Left lobe of liver (tissue), 2 donors: ENCODE measurements around the gene KRTDAP. TPM values are rescaled to one million over a fixed set of nuclear protein-coding genes. Genes with fewer than 3 reads are reported as not detected.

Experiments
- ATAC-seq: fragments of 200-7000 bp; cut with Tn5 transposase; one replicate; pipeline ENCODE4 v1.9.1; 2020; ENCODE audit warnings: mild to moderate bottlenecking, moderate library complexity
- DNase-seq: peaks from one replicate; pipeline ENCODE4 v3.0.0-alpha.2; 2020; ENCODE audit warnings: low spot score
- total RNA-seq: library from RNA; stranded (reverse); gene quantifications from one replicate; pipeline ENCODE4 v1.2.1, GENCODE V29; 2021
- donor health status: DM: no; HTN: no; CAD: no; lungs with moderate emphysema.
- donor health status: DM: no; HTN: yes; CAD: no.

Gene KRTDAP, protein sequence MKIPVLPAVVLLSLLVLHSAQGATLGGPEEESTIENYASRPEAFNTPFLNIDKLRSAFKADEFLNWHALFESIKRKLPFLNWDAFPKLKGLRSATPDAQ
- total RNA-seq: not detected

DNA sequence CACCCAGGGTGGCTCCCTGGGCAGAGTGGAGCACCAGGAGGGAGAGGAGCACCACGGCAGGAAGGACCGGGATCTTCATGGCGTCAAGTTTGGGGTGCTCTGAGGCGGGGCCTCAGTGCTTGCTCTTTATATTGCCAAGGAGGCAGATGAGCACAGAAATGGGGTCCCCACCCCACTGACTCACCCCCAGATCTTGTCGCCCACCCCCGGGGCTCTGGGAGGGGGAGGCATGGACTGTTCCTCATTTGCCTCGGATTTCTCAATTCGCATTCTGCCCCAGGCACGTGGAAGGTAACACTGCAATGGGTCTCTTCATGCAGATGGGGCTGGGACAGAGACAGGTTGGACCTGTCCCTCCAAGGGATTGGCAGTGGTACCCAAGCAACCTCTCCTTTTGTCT is at the start of gene KRTDAP:
KRTDAP (minus strand) TSS at position 101 of the 400 bp plus-strand sequence; CDS start at position 79, 22 bp downstream.
- ATAC-seq (no peak), DNase-seq (no peak)

DNA sequence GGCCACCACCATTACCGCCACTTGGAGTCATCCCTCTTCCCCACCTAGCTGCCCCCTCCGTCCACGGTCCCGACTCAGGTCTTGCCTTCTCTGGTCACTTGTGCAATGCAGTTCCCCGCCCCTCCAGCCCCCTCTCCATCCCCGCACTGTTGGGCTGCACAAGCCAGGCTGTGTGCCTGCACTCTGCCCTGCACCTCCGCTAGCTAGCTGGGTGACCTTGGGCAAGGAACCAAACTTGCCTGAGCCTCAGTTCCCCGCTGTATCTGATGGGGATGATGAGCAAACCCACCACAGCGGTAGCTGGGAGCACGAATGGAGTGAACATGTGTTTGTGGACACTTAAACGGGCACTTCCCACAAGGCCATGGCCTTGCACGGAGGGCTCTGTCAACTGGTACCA is 49.6 kb upstream of the KRTDAP start:
- DNase-seq (no peak), ATAC-seq (no peak)

DNA sequence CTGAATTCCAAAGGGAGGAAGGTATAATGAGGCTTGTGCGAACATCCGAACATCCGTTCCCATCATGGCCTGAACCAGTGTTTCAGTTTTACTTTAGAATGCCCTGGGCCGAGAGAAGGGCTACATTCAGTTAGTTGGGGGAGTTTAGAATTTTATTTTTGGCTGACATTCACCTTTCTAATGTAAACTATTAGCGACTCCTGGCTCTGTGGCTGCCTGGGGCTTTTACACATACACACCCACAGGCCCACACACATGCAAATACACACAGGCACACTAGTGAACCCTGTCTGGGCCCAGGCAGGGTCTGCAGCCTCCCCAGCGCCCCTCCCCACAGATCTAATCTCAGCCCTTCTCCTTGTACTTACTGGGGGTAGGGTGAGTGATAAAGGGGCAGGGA is 49.0 kb upstream of the KRTDAP start:
- ATAC-seq (no peak), DNase-seq (no peak)

DNA sequence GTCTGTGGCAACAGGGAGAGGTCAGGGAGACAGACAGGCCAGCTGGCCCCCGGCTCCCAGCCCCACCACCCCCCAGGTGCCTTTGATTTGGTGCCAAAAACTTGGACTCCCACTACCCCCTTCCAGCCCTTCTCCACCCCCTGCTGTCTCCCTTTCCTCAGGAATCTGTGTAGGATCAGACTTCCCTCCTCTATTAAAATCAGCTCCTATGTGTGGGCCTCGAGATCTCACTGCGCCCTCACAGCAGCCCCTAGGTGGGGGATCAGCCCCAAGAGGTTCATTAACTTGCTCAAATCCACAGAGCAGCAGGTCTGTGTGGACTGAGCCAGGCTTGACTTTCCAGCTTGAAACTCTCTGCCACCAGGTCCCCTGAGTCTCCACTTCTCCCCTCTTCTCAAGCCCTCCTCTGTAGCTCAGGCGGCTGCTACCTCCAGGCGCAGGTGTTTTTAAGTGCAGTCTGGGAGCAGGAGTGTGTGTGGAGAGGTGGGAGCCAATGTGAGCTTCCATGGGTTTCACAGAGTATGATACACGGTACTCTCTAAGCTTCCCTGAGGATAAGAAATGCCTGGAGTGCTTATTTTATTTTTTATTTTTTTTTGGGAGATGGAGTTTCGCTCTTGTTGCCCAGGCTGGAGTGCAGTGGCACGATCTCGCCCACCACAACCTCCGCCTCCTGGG is 44.7 kb upstream of the KRTDAP start:
- DNase-seq (no peak), ATAC-seq (no peak)

DNA sequence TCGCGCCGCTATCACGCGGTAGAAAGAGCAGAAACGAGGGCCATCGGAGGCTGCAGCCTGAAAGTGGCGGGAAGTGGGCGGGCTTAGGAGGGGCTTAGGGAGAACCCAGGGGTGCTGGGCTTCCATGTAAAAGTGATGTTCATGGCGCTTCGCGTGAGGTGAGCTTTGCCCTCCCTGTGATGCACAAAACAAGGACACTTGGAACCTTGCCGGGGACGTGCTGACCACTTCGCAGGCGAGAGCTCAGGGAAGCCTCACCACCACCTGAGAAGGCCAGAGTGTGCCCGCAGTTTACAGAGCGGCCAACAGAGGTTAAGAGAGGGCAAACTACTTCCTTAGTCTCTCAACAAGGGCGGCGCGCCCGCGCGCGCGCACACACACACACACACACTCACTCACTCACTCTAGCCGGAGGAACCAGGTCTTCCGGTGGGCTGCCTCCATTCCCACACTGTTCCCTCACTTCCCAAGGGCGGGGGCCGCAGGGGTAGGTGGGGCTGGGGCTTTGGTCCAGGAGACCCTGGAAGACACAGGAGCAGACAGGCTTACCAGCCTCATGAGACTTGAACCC is 43.6 kb upstream of the KRTDAP start:
- DNase-seq (no peak), ATAC-seq (peak; percentile 73)

DNA sequence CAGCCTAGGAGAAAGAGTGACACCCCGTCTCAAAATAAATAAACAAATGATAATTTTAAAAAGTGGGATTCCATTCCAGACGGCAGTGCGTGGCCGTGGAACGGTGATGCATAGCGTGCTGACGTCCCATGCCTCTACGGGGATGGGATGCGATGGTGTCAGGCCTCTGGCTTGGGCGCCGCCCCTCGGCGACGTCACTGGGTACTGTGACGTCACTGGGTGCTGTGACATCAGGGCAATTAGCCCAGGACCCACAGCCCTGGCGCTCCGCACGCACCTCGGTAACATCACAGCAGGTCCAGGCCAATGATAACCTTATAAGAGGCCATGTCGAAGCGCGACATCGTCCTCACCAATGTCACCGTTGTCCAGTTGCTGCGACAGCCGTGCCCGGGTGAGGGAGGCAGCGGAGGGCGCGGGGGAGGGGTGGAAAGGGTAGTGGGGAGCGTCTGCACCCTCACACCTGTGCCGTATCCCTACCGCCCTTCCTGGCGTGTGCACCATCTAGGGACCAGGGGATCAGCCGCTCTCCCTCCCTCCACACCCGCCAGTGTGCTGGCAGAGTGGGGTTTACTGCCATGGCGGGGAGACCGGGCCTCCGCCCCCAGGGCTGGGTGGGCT is 43.0 kb upstream of the KRTDAP start, which contains the start of gene GAPDHS:
GAPDHS (plus strand) TSS at position 256 of the 621 bp plus-strand sequence; CDS start at position 328, 72 bp downstream.
- no peak for ATAC-seq
- DNase-seq: no peak

DNA sequence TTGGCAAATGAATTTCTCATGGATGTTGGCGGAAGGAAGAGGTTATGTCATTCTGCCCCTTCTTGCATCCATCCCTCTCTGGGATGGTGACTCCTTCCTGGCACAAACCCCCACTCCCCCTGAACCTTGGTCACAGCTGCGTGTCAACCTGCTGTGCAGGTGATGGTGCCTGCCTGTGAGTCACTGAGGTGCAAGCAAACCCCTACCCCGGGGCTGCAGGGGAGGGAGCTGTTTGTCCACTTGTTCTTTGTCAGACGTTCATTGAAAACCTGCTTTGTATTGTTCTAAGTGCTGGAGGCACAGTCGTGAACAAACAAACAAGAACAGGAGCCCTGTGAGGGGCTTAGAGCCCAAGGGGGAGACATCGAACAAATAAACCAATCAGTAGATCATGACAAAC is 41.0 kb upstream of the KRTDAP start:
- DNase-seq: no peak
- no peak for ATAC-seq

DNA sequence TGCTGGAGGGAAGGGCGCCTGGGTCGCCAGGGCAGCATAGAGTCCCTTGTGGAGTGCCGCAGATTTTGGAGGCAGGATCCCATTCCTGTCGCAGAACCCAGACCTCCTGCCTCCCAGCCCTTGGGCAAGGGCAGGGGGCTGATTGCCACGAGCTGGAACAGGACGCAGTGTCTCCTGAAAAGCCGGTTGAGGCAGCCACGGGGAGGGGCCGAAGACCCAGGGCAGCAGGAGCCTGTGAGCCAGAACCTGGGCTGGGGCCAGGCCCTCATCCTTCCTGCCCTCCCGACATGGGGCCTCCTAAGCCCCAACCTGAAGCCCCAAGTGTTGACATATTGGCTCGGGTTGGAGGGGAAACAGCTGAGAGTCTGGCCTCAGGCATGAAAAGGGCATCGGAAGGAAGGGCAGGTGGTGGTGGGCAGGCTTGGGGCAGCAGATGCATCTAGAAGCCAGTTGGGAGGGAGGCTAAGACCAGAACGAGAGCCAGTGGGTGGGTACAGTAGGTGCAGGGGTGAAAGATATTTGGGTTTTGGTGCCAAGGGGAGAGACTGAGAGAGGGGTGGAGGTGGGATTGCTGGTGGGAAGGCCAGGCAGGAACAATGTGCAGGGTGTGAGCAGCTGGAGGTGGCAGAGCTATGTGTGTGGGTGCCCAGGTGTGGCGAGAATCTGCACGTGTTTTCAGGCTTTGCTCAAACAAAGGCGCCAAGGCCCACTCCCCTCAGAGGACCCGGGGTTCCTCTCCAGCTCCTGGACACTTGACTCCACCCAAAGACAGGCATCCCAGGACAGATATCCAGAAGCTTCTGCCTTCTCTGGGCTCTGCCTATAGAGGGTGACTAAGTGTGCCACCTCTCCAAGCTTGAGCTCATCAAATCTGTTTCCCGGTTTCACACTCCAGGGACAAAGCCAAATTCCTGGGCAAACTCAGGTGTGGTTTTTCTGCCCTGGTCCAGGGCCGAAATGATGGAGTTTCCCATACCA is 39.3 kb upstream of the KRTDAP start:
- no peak for DNase-seq
- ATAC-seq: no peak

DNA sequence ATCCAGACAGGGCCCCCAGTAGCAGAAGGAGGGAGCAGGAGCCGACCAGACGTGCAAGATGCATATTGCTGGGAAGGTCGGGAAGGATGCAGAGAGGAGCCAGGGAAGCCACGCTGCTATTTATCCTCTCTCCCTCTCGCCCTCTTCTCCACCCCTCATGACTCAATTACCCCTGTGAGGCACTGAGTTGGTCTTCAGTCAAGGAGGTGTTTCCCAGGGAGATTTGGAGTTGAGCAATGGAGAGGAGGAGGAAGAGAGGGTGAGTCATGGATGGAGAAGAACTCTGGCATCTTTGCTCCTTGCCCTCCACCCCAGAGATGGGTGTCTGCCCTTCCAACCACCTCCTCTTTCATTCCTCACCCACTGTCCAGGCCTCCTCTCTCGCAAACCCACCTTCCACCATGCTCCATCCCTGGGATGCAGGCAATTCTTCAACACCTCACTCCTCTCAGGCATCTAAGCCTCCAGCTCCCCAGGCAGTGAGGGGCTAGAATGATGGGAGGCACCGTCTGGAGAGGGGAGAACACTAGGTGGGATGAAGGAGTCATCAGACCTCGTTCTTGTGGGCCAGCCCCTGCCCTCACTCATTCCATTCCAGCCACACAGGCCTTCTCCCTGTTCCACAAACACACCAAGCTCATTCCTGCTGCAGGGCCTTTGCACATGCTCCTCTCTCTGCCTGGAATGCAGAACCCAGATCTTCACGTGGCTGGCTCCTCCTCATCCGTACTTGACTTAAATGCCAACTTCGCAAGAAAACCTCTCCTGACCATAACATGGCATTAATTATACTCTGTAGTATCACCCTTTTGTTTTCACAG is 38.2 kb upstream of the KRTDAP start, which contains the start of gene SBSN:
SBSN (minus strand) TSS at position 94 of the 821 bp plus-strand sequence; CDS start at position 64, 30 bp downstream.
- ATAC-seq (no peak), DNase-seq (no peak)

DNA sequence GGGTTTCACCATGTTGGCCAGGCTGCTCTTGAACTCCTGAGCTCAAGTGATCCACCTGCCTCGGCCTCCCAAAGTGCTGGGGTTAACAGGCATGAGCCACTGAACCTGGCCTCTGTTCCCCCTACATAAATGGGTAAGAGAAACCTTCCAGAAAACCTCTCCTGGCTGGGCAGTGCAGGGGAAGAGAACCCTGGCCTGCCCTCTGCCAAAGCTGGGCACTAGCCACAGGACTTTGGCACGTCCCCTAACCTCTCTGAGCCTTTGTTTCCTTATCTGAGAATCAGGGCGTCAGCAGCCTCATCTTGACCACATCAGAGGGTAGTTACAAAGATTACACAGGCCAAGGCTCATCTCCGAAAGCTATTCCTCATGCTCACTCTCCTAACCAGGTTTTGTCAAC is 35.6 kb upstream of the KRTDAP start:
- ATAC-seq (no peak), DNase-seq (no peak)

DNA sequence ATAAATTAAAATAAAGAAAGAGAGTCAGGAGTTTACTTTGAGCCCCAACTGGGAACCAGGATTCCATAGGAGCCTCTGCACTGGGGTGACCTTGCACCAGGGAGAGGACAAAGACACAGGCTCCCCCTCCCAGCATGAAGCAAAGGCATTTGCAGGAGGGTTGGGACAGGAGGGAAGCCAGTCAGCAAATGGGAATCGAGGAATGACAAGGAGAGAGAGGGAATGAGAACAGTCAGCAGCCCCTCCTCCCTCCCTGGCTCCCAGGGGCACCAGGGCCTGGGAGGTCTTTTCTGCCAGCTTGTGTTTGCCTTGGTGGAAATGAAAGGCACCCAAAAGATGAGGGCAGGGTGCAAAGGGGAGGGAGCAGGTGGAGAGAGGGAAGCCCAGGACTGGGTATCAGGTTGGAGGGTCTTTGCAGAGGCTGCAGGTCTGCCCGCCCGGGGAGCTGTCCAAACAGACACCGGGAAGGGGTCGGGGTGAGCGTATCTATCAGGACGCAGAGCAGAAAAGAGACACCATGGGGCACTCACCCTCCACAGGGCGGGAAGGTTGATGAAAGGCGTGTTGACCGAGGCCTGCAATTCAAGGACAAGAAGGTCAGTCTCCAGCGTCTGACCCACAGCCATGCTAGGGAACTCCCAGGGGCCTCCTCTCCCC is 34.0 kb upstream of the KRTDAP start:
- DNase-seq (no peak), ATAC-seq (no peak)

DNA sequence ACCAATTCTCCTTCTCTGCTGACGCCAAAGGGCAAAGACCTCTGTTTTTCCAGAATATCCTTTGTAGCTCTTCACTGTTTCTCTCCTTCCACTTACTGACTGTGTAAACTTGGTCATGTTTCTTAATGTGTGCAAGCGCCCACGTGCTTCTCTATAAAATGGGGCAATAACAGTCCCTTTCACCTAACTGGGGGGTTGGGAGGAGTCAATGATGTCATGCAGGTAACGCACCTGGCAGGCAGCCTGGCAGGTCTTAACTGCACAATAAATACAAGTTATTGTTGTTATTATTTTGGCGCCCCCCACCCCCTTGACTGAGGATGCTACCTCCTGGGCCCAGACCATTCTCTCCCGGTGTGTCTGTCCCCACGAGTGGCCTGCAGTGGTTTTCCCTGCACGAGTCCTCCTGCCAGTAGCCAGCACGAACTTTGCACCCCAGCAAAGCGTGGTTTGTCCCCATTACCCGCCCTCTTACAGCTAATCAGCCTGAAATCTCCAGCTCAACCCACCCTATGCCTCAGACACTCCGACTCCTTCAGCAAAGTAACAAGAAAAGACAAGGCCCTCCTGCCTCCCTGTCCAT is 32.6 kb upstream of the KRTDAP start:
- DNase-seq: no peak
- no peak for ATAC-seq

DNA sequence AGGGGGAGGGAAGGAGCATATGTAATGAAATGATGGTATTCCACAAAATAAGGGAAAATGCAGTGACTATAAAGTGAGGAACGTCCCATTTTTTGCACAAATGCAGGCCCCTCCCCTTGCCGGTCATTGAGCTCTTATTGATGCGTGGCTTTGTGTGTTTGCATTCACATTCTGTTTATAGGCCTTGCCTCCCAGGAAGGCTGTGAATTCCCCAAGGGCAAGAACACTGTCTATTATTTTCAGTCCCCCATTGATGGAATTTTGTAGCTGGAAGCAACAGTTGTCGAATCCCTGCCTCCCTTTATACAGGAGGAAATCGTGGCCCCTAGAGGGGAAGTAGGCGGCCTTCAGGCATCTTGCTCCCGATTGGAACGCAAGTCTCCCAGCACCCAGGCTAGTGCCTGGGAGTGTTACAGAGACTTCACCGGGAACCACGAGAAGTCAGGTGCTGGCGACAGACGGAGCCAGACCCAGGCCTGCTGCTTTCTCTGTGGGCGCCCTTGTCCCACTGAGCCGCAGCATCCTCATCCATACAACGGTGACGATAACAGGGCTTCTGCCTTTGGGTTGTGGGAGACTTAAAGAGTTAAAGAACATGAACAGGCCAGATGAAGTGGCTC is 31.0 kb upstream of the KRTDAP start:
- ATAC-seq: no peak
- DNase-seq: no peak

DNA sequence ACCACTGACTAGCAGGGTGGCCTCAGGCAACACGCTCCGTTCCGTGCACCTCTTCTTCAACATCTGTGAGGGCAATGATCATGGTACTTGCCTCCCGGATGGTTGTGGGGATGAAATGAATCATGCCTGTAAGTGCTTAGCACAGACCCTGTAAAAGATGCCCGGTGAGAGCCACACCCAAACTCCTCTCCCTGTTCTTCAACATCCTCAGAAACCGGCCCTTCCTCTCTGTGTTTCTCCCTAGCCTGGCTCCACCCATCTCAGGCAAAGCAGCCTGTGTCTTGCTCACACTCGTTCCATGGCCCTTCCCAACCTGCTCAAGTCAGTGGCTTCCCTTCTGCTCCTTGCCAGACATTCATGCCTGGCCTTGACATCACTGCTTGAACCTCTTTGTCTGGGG is 29.0 kb upstream of the KRTDAP start:
- DNase-seq: no peak
- no peak for ATAC-seq

DNA sequence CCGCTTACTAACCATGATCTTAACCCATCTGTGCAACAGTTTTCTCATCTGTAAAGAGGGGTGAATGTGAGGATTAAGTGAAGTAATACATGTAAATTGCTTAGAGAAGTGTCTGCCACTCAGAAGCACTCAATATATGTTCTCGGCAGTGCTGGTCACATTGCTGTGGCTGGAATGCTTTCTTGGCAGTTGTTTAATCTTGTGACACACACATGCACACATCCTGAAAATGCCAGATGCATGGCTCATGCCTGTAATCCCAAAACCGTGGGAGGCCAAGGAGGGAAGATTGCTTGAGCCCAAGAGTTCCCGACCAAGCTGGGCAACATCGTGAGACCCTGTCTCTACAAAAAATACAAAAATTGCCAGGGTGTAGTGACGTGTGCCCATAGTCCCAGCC is 28.0 kb upstream of the KRTDAP start:
- DNase-seq: no peak
- no peak for ATAC-seq

DNA sequence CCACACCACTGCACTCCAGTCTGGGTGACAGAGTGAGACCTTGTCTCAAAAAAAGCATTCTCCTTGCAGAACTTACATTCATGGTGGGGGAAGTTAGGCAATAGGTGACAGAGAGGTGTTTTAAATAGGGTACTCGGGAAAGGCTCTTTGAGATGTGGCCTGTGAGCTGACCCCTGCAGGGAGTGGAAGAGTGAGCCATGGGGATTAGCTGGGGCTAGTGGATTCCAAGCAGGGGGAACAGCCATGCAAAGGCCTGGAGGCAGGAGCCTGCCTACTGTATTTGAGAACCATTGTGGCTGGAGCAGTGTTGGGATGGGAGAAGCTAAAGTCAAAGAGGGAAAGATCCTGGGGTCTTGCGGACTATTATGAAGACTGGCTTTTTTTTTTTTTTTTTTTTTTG is 27.1 kb upstream of the KRTDAP start:
- no peak for ATAC-seq
- no peak for DNase-seq

DNA sequence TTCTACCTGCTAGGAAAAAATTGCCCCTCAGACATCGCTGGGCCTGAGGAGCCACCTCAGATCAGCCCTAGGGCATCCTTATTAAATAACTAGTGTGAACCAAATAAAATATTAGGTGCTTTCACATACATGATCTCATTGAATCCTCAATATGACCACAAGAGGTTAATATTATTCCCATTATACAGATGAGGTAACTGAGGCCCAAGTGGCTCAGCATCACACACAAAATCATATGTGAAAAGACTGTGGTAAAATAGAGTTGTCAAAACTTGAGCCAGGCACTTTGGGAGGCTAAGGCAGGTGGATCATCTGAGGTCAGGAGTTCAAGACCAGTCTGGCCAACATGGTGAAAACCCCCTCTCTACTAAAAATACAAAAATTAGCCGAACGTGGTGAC is 26.0 kb upstream of the KRTDAP start:
- DNase-seq (no peak), ATAC-seq (no peak)

DNA sequence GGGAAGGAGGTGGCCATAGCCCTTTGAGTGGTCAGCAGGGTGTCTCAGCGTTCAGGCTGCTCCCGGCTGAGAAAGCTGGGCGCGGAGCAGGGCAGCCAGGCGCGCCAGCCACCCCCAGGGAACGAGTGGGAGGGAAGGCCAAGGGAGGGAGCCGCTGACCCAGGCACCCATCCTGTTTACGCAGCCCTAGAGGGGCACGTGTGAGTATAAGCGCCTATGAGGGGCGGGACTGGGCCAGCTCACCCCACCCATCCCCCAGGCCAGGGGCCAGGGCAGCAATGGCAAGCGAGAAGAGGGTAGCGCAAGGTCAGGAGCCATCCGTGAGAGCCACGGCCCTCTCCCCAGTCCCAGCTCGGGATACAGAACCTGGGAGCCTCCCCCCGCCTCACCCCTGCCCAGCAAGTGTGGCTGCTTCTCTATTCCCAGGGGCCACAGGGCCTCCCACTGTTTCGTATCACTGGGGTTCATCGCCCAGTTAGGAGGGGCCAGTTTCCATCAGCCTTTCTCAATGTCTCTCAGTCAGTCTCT is 24.1 kb upstream of the KRTDAP start:
- no peak for DNase-seq
- no peak for ATAC-seq
